Transverse colon (tissue), 3 donors: ENCODE results near the gene MRPS11.

ENCODE experiments used
- POLR2A ChIP-seq: fragments of 450-650 bp; IDR thresholded peaks from one replicate; pipeline ENCODE4 v1.6.1; 2016; ENCODE audit warnings: antibody characterized with exemption, mild to moderate bottlenecking, moderate library complexity
- TF ChIP-seq, protein P1 (sequence below), 5 experiments: fragments of 200-600 bp in 3 of 5; fragments of 450-650 bp in 2 of 5; sonication (generic) in 3 of 5; IDR thresholded peaks; 1 replicate in 2 of 5; 2 replicates in 3 of 5; pipeline ENCODE4 v1.5.1; 2016 to 2017; ENCODE audit warnings: antibody characterized with exemption in 5 of 5, inconsistent platforms in 3 of 5, mild to moderate bottlenecking in 2 of 5, moderate library complexity in 1 of 5

GRCh38 chr15:88497109-88497765, 29.7 kb downstream of the MRPS11 start:
- TF ChIP-seq, protein P1, sequence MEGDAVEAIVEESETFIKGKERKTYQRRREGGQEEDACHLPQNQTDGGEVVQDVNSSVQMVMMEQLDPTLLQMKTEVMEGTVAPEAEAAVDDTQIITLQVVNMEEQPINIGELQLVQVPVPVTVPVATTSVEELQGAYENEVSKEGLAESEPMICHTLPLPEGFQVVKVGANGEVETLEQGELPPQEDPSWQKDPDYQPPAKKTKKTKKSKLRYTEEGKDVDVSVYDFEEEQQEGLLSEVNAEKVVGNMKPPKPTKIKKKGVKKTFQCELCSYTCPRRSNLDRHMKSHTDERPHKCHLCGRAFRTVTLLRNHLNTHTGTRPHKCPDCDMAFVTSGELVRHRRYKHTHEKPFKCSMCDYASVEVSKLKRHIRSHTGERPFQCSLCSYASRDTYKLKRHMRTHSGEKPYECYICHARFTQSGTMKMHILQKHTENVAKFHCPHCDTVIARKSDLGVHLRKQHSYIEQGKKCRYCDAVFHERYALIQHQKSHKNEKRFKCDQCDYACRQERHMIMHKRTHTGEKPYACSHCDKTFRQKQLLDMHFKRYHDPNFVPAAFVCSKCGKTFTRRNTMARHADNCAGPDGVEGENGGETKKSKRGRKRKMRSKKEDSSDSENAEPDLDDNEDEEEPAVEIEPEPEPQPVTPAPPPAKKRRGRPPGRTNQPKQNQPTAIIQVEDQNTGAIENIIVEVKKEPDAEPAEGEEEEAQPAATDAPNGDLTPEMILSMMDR (IDR thresholded peaks at IDR 0.05), result no peak
- no peak for TF ChIP-seq POLR2A
